Measurements from ENCODE around the gene LRMDA.
A peak's percentile ranks its signal among the peaks of the same experiment; 100 is the strongest.

The LRMDA gene

GRCh38 chr10:75875740-75876139 is 444.3 kb downstream of the LRMDA start:
- DNase-seq (ENCODE audit: low spot score), result no peak

GRCh38 chr10:75876710-75877109 is 445.3 kb downstream of the LRMDA start:
- DNase-seq (ENCODE audit: low spot score), result no peak

- no peak for DNase-seq (ENCODE audit: low spot score)
Observed at GRCh38 chr10:75877877-75878276, 446.5 kb downstream of the LRMDA start.

GRCh38 chr10:75878586-75878985 is 447.2 kb downstream of the LRMDA start:
- DNase-seq (ENCODE audit: low spot score), result no peak

GRCh38 chr10:75880031-75880775 is 448.8 kb downstream of the LRMDA start:
- DNase-seq (ENCODE audit: low spot score), result no peak

- no peak for DNase-seq (ENCODE audit: low spot score)
Observed at GRCh38 chr10:75883081-75884072, 452.0 kb downstream of the LRMDA start.

GRCh38 chr10:75884808-75885207 is 453.4 kb downstream of the LRMDA start:
- DNase-seq (ENCODE audit: low spot score), result no peak

GRCh38 chr10:75887369-75887768 is 455.9 kb downstream of the LRMDA start:
- no peak for DNase-seq (ENCODE audit: low spot score)

- DNase-seq (ENCODE audit: low spot score), result no peak
Observed at GRCh38 chr10:75887992-75888680, 456.7 kb downstream of the LRMDA start.

GRCh38 chr10:75889051-75889450 is 457.6 kb downstream of the LRMDA start:
- DNase-seq (ENCODE audit: low spot score), result no peak

GRCh38 chr10:75894761-75895160 is 463.3 kb downstream of the LRMDA start:
- DNase-seq (ENCODE audit: low spot score), result no peak

GRCh38 chr10:75895259-75895658 is 463.8 kb downstream of the LRMDA start:
- no peak for DNase-seq (ENCODE audit: low spot score)

GRCh38 chr10:75899816-75900390 is 468.5 kb downstream of the LRMDA start:
- DNase-seq (ENCODE audit: low spot score), result no peak

- no peak for DNase-seq (ENCODE audit: low spot score)
Observed at GRCh38 chr10:75902816-75903215, 471.4 kb downstream of the LRMDA start.

- no peak for DNase-seq (ENCODE audit: low spot score)
Observed at GRCh38 chr10:75904499-75905283, 473.3 kb downstream of the LRMDA start.

- no peak for DNase-seq (ENCODE audit: low spot score)
Observed at GRCh38 chr10:75905490-75905889, 474.1 kb downstream of the LRMDA start.

- peak; percentile 13 for DNase-seq (ENCODE audit: low spot score)
Observed at GRCh38 chr10:75910032-75910431, 478.6 kb downstream of the LRMDA start.

- no peak for DNase-seq (ENCODE audit: low spot score)
Observed at GRCh38 chr10:75911426-75911825, 480.0 kb downstream of the LRMDA start.

- peak; percentile 38 for DNase-seq (ENCODE audit: low spot score)
Observed at GRCh38 chr10:75916906-75917305, 485.5 kb downstream of the LRMDA start.

- no peak for DNase-seq (ENCODE audit: low spot score)
Observed at GRCh38 chr10:75919913-75920312, 488.5 kb downstream of the LRMDA start.

- no peak for DNase-seq (ENCODE audit: low spot score)
Observed at GRCh38 chr10:75922435-75922834, 491.0 kb downstream of the LRMDA start.

Data from Ammon's horn (tissue), 1 donor.